Measurements from ENCODE around the gene RACGAP1.

The RACGAP1 gene

DNA sequence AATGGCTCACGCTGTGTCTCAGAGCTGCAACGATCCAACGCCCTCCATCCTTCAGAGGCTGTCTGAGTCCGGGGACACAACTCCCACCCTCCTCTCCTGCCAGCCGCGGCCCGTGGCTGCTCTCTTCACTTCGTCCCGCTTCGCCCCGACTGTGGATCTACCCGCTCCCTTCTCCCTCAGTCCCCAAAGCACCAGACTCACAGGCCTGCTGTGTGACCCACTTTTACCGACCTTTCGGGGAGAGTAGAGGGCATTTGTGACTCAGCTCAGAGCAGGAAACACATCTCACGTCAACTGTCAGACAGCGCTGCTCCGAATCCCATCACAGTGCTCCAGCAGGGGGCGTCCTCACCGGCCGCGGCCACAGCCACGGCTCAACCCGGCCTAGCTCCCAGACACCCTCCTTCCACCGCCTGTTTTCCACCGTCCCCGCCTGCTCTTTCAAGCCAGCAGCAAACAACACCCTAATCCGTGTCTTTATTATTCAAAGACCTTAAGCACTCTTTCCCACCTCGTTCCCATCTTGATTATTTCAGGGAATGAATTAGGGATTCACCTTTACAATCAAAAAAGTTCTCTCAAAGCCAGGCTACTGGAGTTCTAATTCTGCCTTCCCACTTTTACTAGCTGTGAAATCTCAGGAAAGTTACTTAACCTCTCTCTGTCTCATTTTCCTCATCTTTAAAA lies 79.8 kb downstream of the RACGAP1 start:
- Histone ChIP-seq H3K36me3 (ENCODE audit: low read depth) (no peaks in the 10 kb centered on the region), H3K4me3 (ENCODE audit: severe bottlenecking) (no peak overlapping the region), H3K4me1 (ENCODE audit: insufficient read depth, poor library complexity, severe bottlenecking) (peaks cover 4% of the 10 kb centered on the region), H3K9me3 (ENCODE audit: severe bottlenecking) (no peaks in the 10 kb centered on the region), H3K27me3 (ENCODE audit: insufficient read depth, poor library complexity, severe bottlenecking) (no peaks in the 10 kb centered on the region), H3K27ac (ENCODE audit: poor library complexity, severe bottlenecking) (no peak overlapping the region)
- TF ChIP-seq, protein P1, sequence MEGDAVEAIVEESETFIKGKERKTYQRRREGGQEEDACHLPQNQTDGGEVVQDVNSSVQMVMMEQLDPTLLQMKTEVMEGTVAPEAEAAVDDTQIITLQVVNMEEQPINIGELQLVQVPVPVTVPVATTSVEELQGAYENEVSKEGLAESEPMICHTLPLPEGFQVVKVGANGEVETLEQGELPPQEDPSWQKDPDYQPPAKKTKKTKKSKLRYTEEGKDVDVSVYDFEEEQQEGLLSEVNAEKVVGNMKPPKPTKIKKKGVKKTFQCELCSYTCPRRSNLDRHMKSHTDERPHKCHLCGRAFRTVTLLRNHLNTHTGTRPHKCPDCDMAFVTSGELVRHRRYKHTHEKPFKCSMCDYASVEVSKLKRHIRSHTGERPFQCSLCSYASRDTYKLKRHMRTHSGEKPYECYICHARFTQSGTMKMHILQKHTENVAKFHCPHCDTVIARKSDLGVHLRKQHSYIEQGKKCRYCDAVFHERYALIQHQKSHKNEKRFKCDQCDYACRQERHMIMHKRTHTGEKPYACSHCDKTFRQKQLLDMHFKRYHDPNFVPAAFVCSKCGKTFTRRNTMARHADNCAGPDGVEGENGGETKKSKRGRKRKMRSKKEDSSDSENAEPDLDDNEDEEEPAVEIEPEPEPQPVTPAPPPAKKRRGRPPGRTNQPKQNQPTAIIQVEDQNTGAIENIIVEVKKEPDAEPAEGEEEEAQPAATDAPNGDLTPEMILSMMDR (IDR thresholded peaks at IDR 0.05; ENCODE audit: poor library complexity, severe bottlenecking), result peak; percentile 88
- peak; percentile 56 for DNase-seq (ENCODE audit: low spot score)
- ATAC-seq (ENCODE audit: low read depth), result peak; percentile 85

DNA sequence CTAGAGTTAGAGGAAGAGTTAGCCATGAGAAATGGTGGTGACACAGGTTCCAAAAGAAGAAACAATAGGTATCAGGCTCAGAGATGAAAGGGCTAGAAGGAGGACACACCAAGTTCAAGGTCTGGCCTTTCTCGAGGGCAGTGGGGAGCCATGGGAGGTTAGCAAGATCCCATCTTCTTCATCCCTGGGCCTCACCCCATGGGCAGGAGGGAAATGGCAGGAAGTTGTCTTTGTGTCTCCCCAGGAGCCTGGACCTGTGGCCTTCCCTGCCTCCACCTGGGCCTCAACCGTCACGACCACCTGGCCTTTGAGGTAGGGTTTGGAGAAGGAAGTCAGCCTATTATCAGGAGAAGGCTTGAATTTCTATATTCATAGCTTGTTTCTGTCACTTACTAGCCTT lies 80.6 kb downstream of the RACGAP1 start:
- no peak for ATAC-seq (ENCODE audit: low read depth)
- Histone ChIP-seq H3K4me3 (ENCODE audit: severe bottlenecking) (no peak overlapping the region), H3K9me3 (ENCODE audit: severe bottlenecking) (no peaks in the 10 kb centered on the region), H3K4me1 (ENCODE audit: insufficient read depth, poor library complexity, severe bottlenecking) (peaks cover 4% of the 10 kb centered on the region), H3K27ac (ENCODE audit: poor library complexity, severe bottlenecking) (no peak overlapping the region), H3K36me3 (ENCODE audit: low read depth) (no peaks in the 10 kb centered on the region), H3K27me3 (ENCODE audit: insufficient read depth, poor library complexity, severe bottlenecking) (no peaks in the 10 kb centered on the region)
- TF ChIP-seq, protein P1 (IDR thresholded peaks at IDR 0.05; ENCODE audit: poor library complexity, severe bottlenecking), result no peak
- peak; percentile 11 for DNase-seq (ENCODE audit: low spot score)

DNA sequence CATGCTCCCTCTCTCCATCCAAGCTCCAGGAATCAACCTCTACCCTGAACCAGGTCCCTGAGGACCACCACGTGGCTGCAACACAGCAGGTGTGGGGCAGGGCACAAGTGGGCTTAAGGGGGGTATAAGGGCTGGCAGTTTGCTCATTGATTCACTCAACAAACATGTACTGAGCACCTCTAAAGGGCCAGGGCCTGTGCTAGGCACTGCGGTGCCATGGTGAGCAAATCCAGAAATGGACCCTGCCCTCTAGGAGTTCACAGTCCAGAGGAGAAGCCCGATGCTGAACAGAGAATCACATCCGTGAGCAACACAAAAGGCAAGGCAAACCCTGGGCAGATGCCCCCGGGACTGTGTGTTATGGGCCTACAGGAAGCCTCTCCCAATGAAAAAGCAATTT lies 81.2 kb downstream of the RACGAP1 start:
- Histone ChIP-seq H3K4me3 (ENCODE audit: severe bottlenecking) (no peak overlapping the region), H3K27me3 (ENCODE audit: insufficient read depth, poor library complexity, severe bottlenecking) (no peaks in the 10 kb centered on the region), H3K9me3 (ENCODE audit: severe bottlenecking) (no peaks in the 10 kb centered on the region), H3K36me3 (ENCODE audit: low read depth) (no peaks in the 10 kb centered on the region), H3K27ac (ENCODE audit: poor library complexity, severe bottlenecking) (no peak overlapping the region), H3K4me1 (ENCODE audit: insufficient read depth, poor library complexity, severe bottlenecking) (peaks cover 4% of the 10 kb centered on the region)
- TF ChIP-seq, protein P1 (IDR thresholded peaks at IDR 0.05; ENCODE audit: poor library complexity, severe bottlenecking), result no peak
- ATAC-seq (ENCODE audit: low read depth) (no peak), DNase-seq (ENCODE audit: low spot score) (peak; percentile 20)

DNA sequence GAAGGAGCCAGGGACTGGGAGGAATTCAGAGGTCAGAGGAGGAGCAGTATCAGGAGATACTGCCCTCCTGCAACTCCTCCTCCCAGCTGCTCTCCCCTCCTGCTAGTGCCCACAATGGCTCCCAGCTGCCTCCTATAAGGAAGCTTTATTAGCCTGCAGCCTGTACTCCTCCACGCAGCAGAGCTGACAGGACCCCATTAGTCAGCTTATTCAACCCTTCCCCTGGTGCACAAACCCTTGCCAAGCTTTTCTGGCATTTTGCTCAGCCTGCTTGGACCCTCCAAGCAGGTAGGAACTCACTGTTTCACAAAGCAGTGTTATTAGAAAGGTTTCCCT lies 81.7 kb downstream of the RACGAP1 start:
- no peak for ATAC-seq (ENCODE audit: low read depth)
- H3K4me1 ChIP-seq (ENCODE audit: insufficient read depth, poor library complexity, severe bottlenecking), result peaks cover 4% of the 10 kb centered on the region
- DNase-seq (ENCODE audit: low spot score), result no peak
- H3K9me3 ChIP-seq (ENCODE audit: severe bottlenecking), result no peaks in the 10 kb centered on the region
- no peak overlapping the region for H3K4me3 ChIP-seq (ENCODE audit: severe bottlenecking)
- no peaks in the 10 kb centered on the region for H3K27me3 ChIP-seq (ENCODE audit: insufficient read depth, poor library complexity, severe bottlenecking)
- TF ChIP-seq, protein P1 (IDR thresholded peaks at IDR 0.05; ENCODE audit: poor library complexity, severe bottlenecking), result no peak
- H3K36me3 ChIP-seq (ENCODE audit: low read depth), result no peaks in the 10 kb centered on the region
- no peak overlapping the region for H3K27ac ChIP-seq (ENCODE audit: poor library complexity, severe bottlenecking)

DNA sequence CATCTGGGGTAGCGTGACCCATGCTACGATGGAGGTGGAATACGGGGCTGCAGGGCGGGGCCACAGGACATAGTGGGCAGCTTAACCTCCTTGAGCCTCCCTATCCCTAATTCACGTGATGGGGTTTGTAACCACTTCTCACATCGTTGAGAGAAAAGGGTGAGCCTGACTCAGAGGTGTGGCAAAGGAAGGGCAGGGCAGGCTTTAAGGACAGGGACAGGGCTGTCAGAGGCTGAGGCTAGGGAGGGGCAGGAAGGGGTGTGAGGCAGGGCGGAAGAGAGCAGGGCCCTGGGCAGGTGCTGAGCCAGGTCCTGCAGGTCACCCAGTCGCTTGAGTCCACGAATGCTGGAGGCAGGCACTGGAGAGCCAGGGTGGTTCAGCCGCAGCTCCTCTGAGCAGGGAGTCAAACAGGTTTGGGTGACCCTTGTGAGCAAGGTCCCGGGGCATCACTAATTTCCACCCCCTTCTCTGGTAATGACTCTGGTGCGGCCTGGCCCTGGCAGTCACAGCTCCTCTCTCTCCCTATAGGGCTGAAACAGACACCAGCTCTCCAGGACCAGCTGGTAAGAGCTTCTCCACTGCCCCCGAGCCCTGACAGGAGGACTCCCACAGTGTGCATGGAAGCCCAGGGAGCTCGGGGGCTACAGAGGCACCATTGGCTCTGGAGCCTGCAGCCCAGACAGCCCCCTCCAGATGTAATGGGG lies 82.2 kb downstream of the RACGAP1 start:
- H3K4me3 ChIP-seq (ENCODE audit: severe bottlenecking), result no peak overlapping the region
- DNase-seq (ENCODE audit: low spot score) (no peak), ATAC-seq (ENCODE audit: low read depth) (peak; percentile 56; the same call in 2 of the 3 replicates)
- no peaks in the 10 kb centered on the region for H3K36me3 ChIP-seq (ENCODE audit: low read depth)
- peaks cover 4% of the 10 kb centered on the region for H3K4me1 ChIP-seq (ENCODE audit: insufficient read depth, poor library complexity, severe bottlenecking)
- no peaks in the 10 kb centered on the region for H3K9me3 ChIP-seq (ENCODE audit: severe bottlenecking)
- H3K27me3 ChIP-seq (ENCODE audit: insufficient read depth, poor library complexity, severe bottlenecking), result no peaks in the 10 kb centered on the region
- TF ChIP-seq, protein P1 (IDR thresholded peaks at IDR 0.05; ENCODE audit: poor library complexity, severe bottlenecking), result no peak
- no peak overlapping the region for H3K27ac ChIP-seq (ENCODE audit: poor library complexity, severe bottlenecking)
